Measurements from ENCODE around the gene KRT72.

The KRT72 gene

GRCh38 chr12:52613384-52614030 is 12.2 kb upstream of the KRT72 start:
- no peak overlapping the region for H3K4me3 ChIP-seq (ENCODE audit: low read length)
- H3K27me3 ChIP-seq (ENCODE audit: control insufficient read depth, insufficient read depth, low read length) = peaks cover 85% of the 10 kb centered on the region
- no peaks in the 10 kb centered on the region for H3K36me3 ChIP-seq (ENCODE audit: insufficient read depth, low read length)
- no peaks in the 10 kb centered on the region for H3K4me1 ChIP-seq (ENCODE audit: control insufficient read depth, insufficient read depth, low read length)
- no peak overlapping the region for H3K9ac ChIP-seq (ENCODE audit: low read depth, low read length)
- no peaks in the 10 kb centered on the region for H3K9me3 ChIP-seq (replicated peaks; ENCODE audit: low read length)
- H3K4me2 ChIP-seq (ENCODE audit: low read length) = no peak overlapping the region

GRCh38 chr12:52612431-52613383 is 11.4 kb upstream of the KRT72 start:
- Histone ChIP-seq H3K4me2 (ENCODE audit: low read length) (no peak overlapping the region), H3K9me3 (replicated peaks; ENCODE audit: low read length) (no peaks in the 10 kb centered on the region), H3K4me3 (ENCODE audit: low read length) (no peak overlapping the region), H3K9ac (ENCODE audit: low read depth, low read length) (no peak overlapping the region), H3K27me3 (ENCODE audit: control insufficient read depth, insufficient read depth, low read length) (peaks cover 86% of the 10 kb centered on the region), H3K36me3 (ENCODE audit: insufficient read depth, low read length) (no peaks in the 10 kb centered on the region), H3K4me1 (ENCODE audit: control insufficient read depth, insufficient read depth, low read length) (no peaks in the 10 kb centered on the region)

GRCh38 chr12:52611080-52611468 is 9.8 kb upstream of the KRT72 start:
- Histone ChIP-seq H3K4me3 (ENCODE audit: low read length) (no peak overlapping the region), H3K36me3 (ENCODE audit: insufficient read depth, low read length) (no peaks in the 10 kb centered on the region), H3K9ac (ENCODE audit: low read depth, low read length) (no peak overlapping the region), H3K9me3 (replicated peaks; ENCODE audit: low read length) (no peaks in the 10 kb centered on the region), H3K4me2 (ENCODE audit: low read length) (no peak overlapping the region), H3K4me1 (ENCODE audit: control insufficient read depth, insufficient read depth, low read length) (no peaks in the 10 kb centered on the region), H3K27me3 (ENCODE audit: control insufficient read depth, insufficient read depth, low read length) (peaks cover 89% of the 10 kb centered on the region)

- Histone ChIP-seq H3K4me1 (ENCODE audit: control insufficient read depth, insufficient read depth, low read length) (no peaks in the 10 kb centered on the region), H3K4me2 (ENCODE audit: low read length) (no peak overlapping the region), H3K27me3 (ENCODE audit: control insufficient read depth, insufficient read depth, low read length) (peaks cover 81% of the 10 kb centered on the region), H3K9ac (ENCODE audit: low read depth, low read length) (no peak overlapping the region), H3K36me3 (ENCODE audit: insufficient read depth, low read length) (no peaks in the 10 kb centered on the region), H3K4me3 (ENCODE audit: low read length) (no peak overlapping the region), H3K9me3 (replicated peaks; ENCODE audit: low read length) (no peaks in the 10 kb centered on the region)
These were observed 7.8 kb upstream of the KRT72 start for GRCh38 chr12:52608826-52609630.

GRCh38 chr12:52608161-52608560 is 6.9 kb upstream of the KRT72 start:
- Histone ChIP-seq H3K9ac (ENCODE audit: low read depth, low read length) (no peak overlapping the region), H3K4me1 (ENCODE audit: control insufficient read depth, insufficient read depth, low read length) (no peaks in the 10 kb centered on the region), H3K27me3 (ENCODE audit: control insufficient read depth, insufficient read depth, low read length) (peaks cover 78% of the 10 kb centered on the region), H3K36me3 (ENCODE audit: insufficient read depth, low read length) (no peaks in the 10 kb centered on the region), H3K4me2 (ENCODE audit: low read length) (no peak overlapping the region), H3K9me3 (replicated peaks; ENCODE audit: low read length) (no peaks in the 10 kb centered on the region), H3K4me3 (ENCODE audit: low read length) (no peak overlapping the region)

GRCh38 chr12:52607314-52607713 is 6.1 kb upstream of the KRT72 start:
- Histone ChIP-seq H3K27me3 (ENCODE audit: control insufficient read depth, insufficient read depth, low read length) (peaks cover 77% of the 10 kb centered on the region), H3K9me3 (replicated peaks; ENCODE audit: low read length) (no peaks in the 10 kb centered on the region), H3K9ac (ENCODE audit: low read depth, low read length) (no peak overlapping the region), H3K4me2 (ENCODE audit: low read length) (no peak overlapping the region), H3K36me3 (ENCODE audit: insufficient read depth, low read length) (no peaks in the 10 kb centered on the region), H3K4me1 (ENCODE audit: control insufficient read depth, insufficient read depth, low read length) (no peaks in the 10 kb centered on the region), H3K4me3 (ENCODE audit: low read length) (no peak overlapping the region)

GRCh38 chr12:52606581-52607218 is 5.4 kb upstream of the KRT72 start:
- Histone ChIP-seq H3K4me2 (ENCODE audit: low read length) (no peak overlapping the region), H3K27me3 (ENCODE audit: control insufficient read depth, insufficient read depth, low read length) (peaks cover 77% of the 10 kb centered on the region), H3K9ac (ENCODE audit: low read depth, low read length) (no peak overlapping the region), H3K9me3 (replicated peaks; ENCODE audit: low read length) (no peaks in the 10 kb centered on the region), H3K4me1 (ENCODE audit: control insufficient read depth, insufficient read depth, low read length) (no peaks in the 10 kb centered on the region), H3K36me3 (ENCODE audit: insufficient read depth, low read length) (no peaks in the 10 kb centered on the region), H3K4me3 (ENCODE audit: low read length) (no peak overlapping the region)

GRCh38 chr12:52606096-52606495 is 4.8 kb upstream of the KRT72 start:
- H3K4me1 ChIP-seq (ENCODE audit: control insufficient read depth, insufficient read depth, low read length) = no peaks in the 10 kb centered on the region
- no peak overlapping the region for H3K4me2 ChIP-seq (ENCODE audit: low read length)
- no peak overlapping the region for H3K9ac ChIP-seq (ENCODE audit: low read depth, low read length)
- no peak overlapping the region for H3K4me3 ChIP-seq (ENCODE audit: low read length)
- peaks cover 77% of the 10 kb centered on the region for H3K27me3 ChIP-seq (ENCODE audit: control insufficient read depth, insufficient read depth, low read length)
- H3K36me3 ChIP-seq (ENCODE audit: insufficient read depth, low read length) = no peaks in the 10 kb centered on the region
- no peaks in the 10 kb centered on the region for H3K9me3 ChIP-seq (replicated peaks; ENCODE audit: low read length)

- no peaks in the 10 kb centered on the region for H3K9me3 ChIP-seq (replicated peaks; ENCODE audit: low read length)
- H3K27me3 ChIP-seq (ENCODE audit: control insufficient read depth, insufficient read depth, low read length) = peaks cover 77% of the 10 kb centered on the region
- H3K4me2 ChIP-seq (ENCODE audit: low read length) = no peak overlapping the region
- H3K4me3 ChIP-seq (ENCODE audit: low read length) = no peak overlapping the region
- H3K9ac ChIP-seq (ENCODE audit: low read depth, low read length) = no peak overlapping the region
- H3K36me3 ChIP-seq (ENCODE audit: insufficient read depth, low read length) = no peaks in the 10 kb centered on the region
- H3K4me1 ChIP-seq (ENCODE audit: control insufficient read depth, insufficient read depth, low read length) = no peaks in the 10 kb centered on the region
These were observed 4.3 kb upstream of the KRT72 start for GRCh38 chr12:52605542-52605941.

GRCh38 chr12:52604859-52605258 is 3.6 kb upstream of the KRT72 start:
- Histone ChIP-seq H3K27me3 (ENCODE audit: control insufficient read depth, insufficient read depth, low read length) (peaks cover 82% of the 10 kb centered on the region), H3K4me1 (ENCODE audit: control insufficient read depth, insufficient read depth, low read length) (no peaks in the 10 kb centered on the region)

GRCh38 chr12:52603314-52603713 is 2.1 kb upstream of the KRT72 start:
- H3K4me3 ChIP-seq (ENCODE audit: low read length) = no peak overlapping the region
- H3K27me3 ChIP-seq (ENCODE audit: control insufficient read depth, insufficient read depth, low read length) = peaks cover 82% of the 10 kb centered on the region
- H3K36me3 ChIP-seq (ENCODE audit: insufficient read depth, low read length) = no peaks in the 10 kb centered on the region
- no peak overlapping the region for H3K4me2 ChIP-seq (ENCODE audit: low read length)
- H3K9ac ChIP-seq (ENCODE audit: low read depth, low read length) = no peak overlapping the region
- H3K9me3 ChIP-seq (replicated peaks; ENCODE audit: low read length) = no peaks in the 10 kb centered on the region
- H3K4me1 ChIP-seq (ENCODE audit: control insufficient read depth, insufficient read depth, low read length) = no peaks in the 10 kb centered on the region

More at GRCh38 chr12:52604859-52605258, 3.6 kb upstream of the KRT72 start:
- H3K4me3 ChIP-seq (ENCODE audit: low read length) = no peak overlapping the region
- no peak overlapping the region for H3K4me2 ChIP-seq (ENCODE audit: low read length)
- no peaks in the 10 kb centered on the region for H3K36me3 ChIP-seq (ENCODE audit: insufficient read depth, low read length)
- H3K9me3 ChIP-seq (replicated peaks; ENCODE audit: low read length) = no peaks in the 10 kb centered on the region
- no peak overlapping the region for H3K9ac ChIP-seq (ENCODE audit: low read depth, low read length)

All from skeletal muscle satellite cell (primary cell).